ENCODE measurements around the gene MPC2.

DNA sequence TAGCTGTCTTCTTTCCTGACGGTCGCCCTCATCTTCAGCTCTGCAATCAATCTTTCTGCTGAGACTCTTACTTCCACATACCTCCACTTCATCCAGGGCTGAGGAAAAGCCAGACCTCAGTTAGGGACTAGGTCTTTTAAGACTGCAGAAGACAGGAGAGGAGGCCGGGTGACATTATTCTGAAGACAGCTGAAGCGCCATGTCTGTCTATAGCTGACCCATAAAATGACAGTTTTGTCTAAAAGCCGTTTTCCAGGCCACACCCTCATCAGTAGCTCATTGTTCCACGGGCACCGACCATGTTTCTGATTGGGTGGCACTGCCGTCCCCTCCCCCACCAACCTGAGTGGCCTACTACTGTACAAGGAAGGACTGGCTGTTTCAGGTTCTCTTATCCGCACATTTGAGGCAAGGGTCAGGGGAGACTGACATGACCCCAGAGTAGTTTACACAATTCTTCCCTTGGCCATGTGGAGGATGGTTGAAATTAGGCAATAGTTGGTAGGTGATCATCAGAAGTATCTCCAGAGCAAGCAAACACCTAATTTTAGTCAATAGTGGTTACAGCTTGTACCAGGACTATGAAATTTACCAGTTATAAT, 22.9 kb downstream of the MPC2 start, which contains the start of gene ADCY10:
- TF ChIP-seq EZH2phosphoT487 (IDR thresholded peaks at IDR 0.05; ENCODE audit: insufficient read depth, low read depth) (no peak), EZH2 (IDR thresholded peaks at IDR 0.05; ENCODE audit: insufficient read depth, poor library complexity, severe bottlenecking) (no peak)

Measured in GM23248 (cell line).